H1 (cell line): ENCODE data around the gene KNDC1. TPM values are rescaled to one million over a fixed set of nuclear protein-coding genes. Genes with fewer than 3 reads are reported as not detected.

Experiments used
- CBX5 ChIP-seq: fragments of 300-800, 300-1000 bp; sonication (generic); IDR thresholded peaks from 2 replicates; pipeline ENCODE4 v1.7.1; 2016; ENCODE audit warnings: antibody characterized with exemption, low read length, low read depth
- CEBPB ChIP-seq: IDR thresholded peaks from 2 replicates; pipeline ENCODE4 v1.6.1; 2012; ENCODE audit warnings: low read depth, low read length
- CHD2 ChIP-seq: IDR thresholded peaks from 2 replicates; pipeline ENCODE4 v1.6.1; 2012; ENCODE audit warnings: low read length, improper control_type of control experiment
- POLR2A ChIP-seq, 2 experiments: IDR thresholded peaks; 1 replicate in 1 of 2; 2 replicates in 1 of 2; pipeline ENCODE4 v1.6.1; 2011; ENCODE audit warnings: low read depth in 2 of 2, low read length in 2 of 2, mild to moderate bottlenecking in 2 of 2; ENCODE audit errors: control extremely low read depth in 1 of 2
- RFX5 ChIP-seq: IDR thresholded peaks from 2 replicates; pipeline ENCODE4 v1.6.1; 2011; ENCODE audit warnings: low read depth, low read length, improper control_type of control experiment, borderline replicate concordance
- polyA plus RNA-seq, 7 experiments: library from polyadenylated mRNA; depleted of rRNA in 3 of 7; stranded (reverse) in 5 of 7; unstranded in 2 of 7; fragments of >200 nt in 5 of 7; fragments of 200-250 nt in 2 of 7; gene quantifications; 1 replicate in 5 of 7; 2 replicates in 1 of 7; 4 replicates in 1 of 7; pipeline versions ENCODE4 v1.2.1 to v1.2.3, GENCODE V29; 2011 to 2013; ENCODE audit warnings: missing spikeins in 2 of 7, mixed read lengths in 2 of 7
- total RNA-seq: library from RNA; stranded (reverse); fragmentation: NEBNext Ultra II Directional; extraction: Animal tissue kit (Norgen Biotek cat#: 25700); gene quantifications from 2 replicates; pipeline ENCODE4 v1.2.1, GENCODE V29; 2021

KNDC1 gene
- total and polyA plus RNA-seq, 2 of the 8 experiments (the other 6 are each of a cell fraction or from before 2014, with no cell fraction given), result 7.5 to 16.7 TPM

GRCh38 chr10:133198206-133198605 is 38.2 kb downstream of the KNDC1 start (continued):
- TF ChIP-seq CHD2 (no peak), CBX5 (no peak), CEBPB (no peak), RFX5 (no peak), POLR2A (IDR thresholded peaks at IDR 0.05; ENCODE audit: control extremely low read depth in 1 of 2, low read depth in 2 of 2, low read length in 2 of 2) (no peak)
